HL-60 (cell line): Measurements from ENCODE around the gene CEND1.

Source experiments
- DNase-seq, 2 experiments: peaks; one replicate each; pipeline ENCODE4 v3.0.0-alpha.2; 2010 to 2020; ENCODE audit warnings: low read depth in 1 of 2, low spot score in 1 of 2
- H3K27ac ChIP-seq: fragments of 250-450 bp; sonication (Bioruptor Pico); replicated peaks from 2 replicates; pipeline ENCODE4 v1.5.1; 2020; ENCODE audit warnings: mild to moderate bottlenecking, moderate library complexity
- H3K27me3 ChIP-seq: fragments of 250-450 bp; sonication (Bioruptor Pico); 2 replicates; pipeline ENCODE4 v1.5.1; 2021; ENCODE audit warnings: mild to moderate bottlenecking, moderate library complexity; ENCODE audit not compliant: insufficient read depth, poor library complexity, severe bottlenecking
- H3K4me3 ChIP-seq: replicated peaks from 2 replicates; pipeline ENCODE4 v1.5.1; 2011; ENCODE audit warnings: mild to moderate bottlenecking, control low read depth, low read length; ENCODE audit not compliant: insufficient read depth
- GABPA ChIP-seq: IDR thresholded peaks from 2 replicates; pipeline ENCODE4 v1.6.1; 2012; ENCODE audit warnings: low read depth
- POLR2AphosphoS5 ChIP-seq: IDR thresholded peaks from 2 replicates; pipeline ENCODE4 v1.6.1; 2012; ENCODE audit warnings: low read depth
- SPI1 ChIP-seq: IDR thresholded peaks from 2 replicates; pipeline ENCODE4 v1.6.1; 2012; ENCODE audit warnings: low read depth, mild to moderate bottlenecking, borderline replicate concordance
- TF ChIP-seq, protein P1 (sequence below): IDR thresholded peaks from one replicate; pipeline ENCODE4 v1.5.1; 2011; ENCODE audit warnings: low read length, control low read depth, inconsistent platforms; ENCODE audit not compliant: insufficient read depth
- TF ChIP-seq, protein P2 (sequence below): IDR thresholded peaks from 2 replicates; pipeline ENCODE4 v1.6.1; 2012; ENCODE audit warnings: low read depth; ENCODE audit not compliant: insufficient replicate concordance

Gene CEND1

DNA sequence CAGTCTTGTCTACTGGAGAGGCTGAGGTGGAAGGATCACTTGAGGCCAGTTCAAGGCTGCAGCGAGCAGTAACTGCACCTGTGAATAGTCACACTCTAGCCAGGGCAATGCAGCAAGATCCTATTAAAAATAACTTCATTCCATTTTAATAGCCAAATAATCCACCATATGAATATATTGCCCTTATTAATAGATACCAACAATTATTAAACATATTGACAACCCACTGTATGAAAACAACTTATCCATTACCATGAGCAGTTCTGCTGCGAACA is 23.0 kb downstream of the CEND1 start:
- no peak for DNase-seq
- TF ChIP-seq, protein P1, sequence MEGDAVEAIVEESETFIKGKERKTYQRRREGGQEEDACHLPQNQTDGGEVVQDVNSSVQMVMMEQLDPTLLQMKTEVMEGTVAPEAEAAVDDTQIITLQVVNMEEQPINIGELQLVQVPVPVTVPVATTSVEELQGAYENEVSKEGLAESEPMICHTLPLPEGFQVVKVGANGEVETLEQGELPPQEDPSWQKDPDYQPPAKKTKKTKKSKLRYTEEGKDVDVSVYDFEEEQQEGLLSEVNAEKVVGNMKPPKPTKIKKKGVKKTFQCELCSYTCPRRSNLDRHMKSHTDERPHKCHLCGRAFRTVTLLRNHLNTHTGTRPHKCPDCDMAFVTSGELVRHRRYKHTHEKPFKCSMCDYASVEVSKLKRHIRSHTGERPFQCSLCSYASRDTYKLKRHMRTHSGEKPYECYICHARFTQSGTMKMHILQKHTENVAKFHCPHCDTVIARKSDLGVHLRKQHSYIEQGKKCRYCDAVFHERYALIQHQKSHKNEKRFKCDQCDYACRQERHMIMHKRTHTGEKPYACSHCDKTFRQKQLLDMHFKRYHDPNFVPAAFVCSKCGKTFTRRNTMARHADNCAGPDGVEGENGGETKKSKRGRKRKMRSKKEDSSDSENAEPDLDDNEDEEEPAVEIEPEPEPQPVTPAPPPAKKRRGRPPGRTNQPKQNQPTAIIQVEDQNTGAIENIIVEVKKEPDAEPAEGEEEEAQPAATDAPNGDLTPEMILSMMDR, result no peak
- no peak for TF ChIP-seq GABPA
- TF ChIP-seq SPI1, result no peak
- Histone ChIP-seq H3K27me3 (no peaks in the 10 kb centered on the region), H3K4me3 (no peak overlapping the region), H3K27ac (no peak overlapping the region)

DNA sequence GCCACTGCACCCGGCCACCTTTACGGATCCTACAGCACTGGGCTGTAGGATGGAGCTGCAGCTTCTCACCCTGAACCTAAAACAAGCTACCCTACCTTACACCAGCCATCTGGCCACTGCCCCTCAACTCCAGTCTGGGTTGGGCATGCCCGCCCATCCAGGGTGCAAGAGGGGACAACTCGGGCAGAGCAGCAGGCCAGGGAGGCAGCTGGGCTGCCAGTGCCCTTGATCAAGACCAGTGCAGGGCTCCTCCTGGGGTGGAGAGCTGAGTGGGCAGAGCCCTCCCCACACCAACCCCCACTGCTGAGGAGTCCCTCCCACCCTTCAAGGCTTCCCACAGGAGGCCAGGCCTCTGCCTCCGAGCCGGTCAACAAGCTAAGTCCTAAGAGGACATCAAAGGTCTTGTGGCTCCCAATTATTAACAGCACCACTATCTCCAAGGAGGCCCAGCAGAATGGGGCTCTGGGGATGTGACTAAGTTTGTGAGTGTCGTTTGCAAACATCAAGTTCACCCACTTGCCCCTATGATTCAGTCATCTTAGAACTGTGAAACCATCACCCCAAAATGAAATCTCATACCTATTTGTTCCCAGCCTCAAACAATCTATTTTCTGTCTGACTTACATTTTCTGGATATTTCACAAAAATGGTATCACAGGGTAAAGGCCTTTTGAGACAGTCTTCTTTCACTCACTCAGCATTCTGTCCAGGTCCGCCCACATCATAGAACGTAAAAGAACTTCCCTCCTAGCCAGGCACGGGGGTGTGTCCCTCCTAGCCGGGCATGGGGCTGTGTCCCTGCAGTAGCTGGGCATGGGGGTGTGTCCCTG is 23.6 kb downstream of the CEND1 start:
- H3K4me3 ChIP-seq, result no peak overlapping the region

DNA sequence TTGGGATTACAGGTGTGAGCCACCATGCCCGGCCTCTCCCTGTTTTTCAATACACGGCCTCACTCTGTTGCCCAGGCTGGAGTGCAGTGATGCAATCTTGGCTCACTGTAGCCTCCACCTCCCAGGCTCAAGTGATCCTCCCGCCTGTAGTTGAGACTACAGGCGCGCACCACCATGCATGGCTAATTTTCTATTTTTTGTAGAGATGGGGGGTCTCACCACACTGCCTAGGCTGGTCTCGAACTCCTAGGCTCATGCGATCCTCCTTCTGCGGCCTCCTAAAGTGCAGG is 24.1 kb downstream of the CEND1 start:
- no peak for DNase-seq
- Histone ChIP-seq H3K27ac (no peak overlapping the region), H3K27me3 (no peaks in the 10 kb centered on the region), H3K4me3 (no peak overlapping the region)
- TF ChIP-seq GABPA (no peak), POLR2AphosphoS5 (no peak), SPI1 (no peak)
- TF ChIP-seq, protein P1, result no peak
- TF ChIP-seq, protein P2, sequence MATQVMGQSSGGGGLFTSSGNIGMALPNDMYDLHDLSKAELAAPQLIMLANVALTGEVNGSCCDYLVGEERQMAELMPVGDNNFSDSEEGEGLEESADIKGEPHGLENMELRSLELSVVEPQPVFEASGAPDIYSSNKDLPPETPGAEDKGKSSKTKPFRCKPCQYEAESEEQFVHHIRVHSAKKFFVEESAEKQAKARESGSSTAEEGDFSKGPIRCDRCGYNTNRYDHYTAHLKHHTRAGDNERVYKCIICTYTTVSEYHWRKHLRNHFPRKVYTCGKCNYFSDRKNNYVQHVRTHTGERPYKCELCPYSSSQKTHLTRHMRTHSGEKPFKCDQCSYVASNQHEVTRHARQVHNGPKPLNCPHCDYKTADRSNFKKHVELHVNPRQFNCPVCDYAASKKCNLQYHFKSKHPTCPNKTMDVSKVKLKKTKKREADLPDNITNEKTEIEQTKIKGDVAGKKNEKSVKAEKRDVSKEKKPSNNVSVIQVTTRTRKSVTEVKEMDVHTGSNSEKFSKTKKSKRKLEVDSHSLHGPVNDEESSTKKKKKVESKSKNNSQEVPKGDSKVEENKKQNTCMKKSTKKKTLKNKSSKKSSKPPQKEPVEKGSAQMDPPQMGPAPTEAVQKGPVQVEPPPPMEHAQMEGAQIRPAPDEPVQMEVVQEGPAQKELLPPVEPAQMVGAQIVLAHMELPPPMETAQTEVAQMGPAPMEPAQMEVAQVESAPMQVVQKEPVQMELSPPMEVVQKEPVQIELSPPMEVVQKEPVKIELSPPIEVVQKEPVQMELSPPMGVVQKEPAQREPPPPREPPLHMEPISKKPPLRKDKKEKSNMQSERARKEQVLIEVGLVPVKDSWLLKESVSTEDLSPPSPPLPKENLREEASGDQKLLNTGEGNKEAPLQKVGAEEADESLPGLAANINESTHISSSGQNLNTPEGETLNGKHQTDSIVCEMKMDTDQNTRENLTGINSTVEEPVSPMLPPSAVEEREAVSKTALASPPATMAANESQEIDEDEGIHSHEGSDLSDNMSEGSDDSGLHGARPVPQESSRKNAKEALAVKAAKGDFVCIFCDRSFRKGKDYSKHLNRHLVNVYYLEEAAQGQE, result no peak

More for the DNA sequence above, 23.6 kb downstream of the CEND1 start:
- no peaks in the 10 kb centered on the region for H3K27me3 ChIP-seq
- DNase-seq, result no peak
- no peak overlapping the region for H3K27ac ChIP-seq
- TF ChIP-seq POLR2AphosphoS5, result no peak
- TF ChIP-seq, protein P1, result no peak
- TF ChIP-seq, protein P2, result no peak
- TF ChIP-seq SPI1, result no peak
- TF ChIP-seq GABPA, result no peak
